ENCODE data around the gene LENG8.
A peak's percentile ranks its signal among the peaks of the same experiment; 100 is the strongest.

The LENG8 gene

GRCh38 chr19:54422136-54422535 is 26.9 kb upstream of the LENG8 start:
- no peak for DNase-seq (ENCODE audit: low read depth in 2 of 2)

GRCh38 chr19:54424201-54424600 is 24.8 kb upstream of the LENG8 start:
- no peak for DNase-seq (ENCODE audit: low read depth in 2 of 2)

- no peak for DNase-seq (ENCODE audit: low read depth in 2 of 2)
These were observed 24.2 kb upstream of the LENG8 start for GRCh38 chr19:54424660-54425381.

GRCh38 chr19:54425382-54425723 is 23.6 kb upstream of the LENG8 start:
- no peak for DNase-seq (ENCODE audit: low read depth in 2 of 2)

GRCh38 chr19:54426291-54426931 is 22.6 kb upstream of the LENG8 start:
- no peak for DNase-seq (ENCODE audit: low read depth in 2 of 2)

GRCh38 chr19:54427586-54427985 is 21.4 kb upstream of the LENG8 start:
- no peak for DNase-seq (ENCODE audit: low read depth in 2 of 2)

- DNase-seq (ENCODE audit: low read depth in 2 of 2): no peak
These were observed 20.4 kb upstream of the LENG8 start for GRCh38 chr19:54428323-54429175.

- DNase-seq (ENCODE audit: low read depth in 2 of 2): no peak
These were observed 19.9 kb upstream of the LENG8 start for GRCh38 chr19:54429176-54429495.

- no peak for DNase-seq (ENCODE audit: low read depth in 2 of 2)
These were observed 19.3 kb upstream of the LENG8 start for GRCh38 chr19:54429545-54430227.

- peak in 1 of 2 donors; percentile 16 for DNase-seq (ENCODE audit: low read depth in 2 of 2)
These were observed 18.4 kb upstream of the LENG8 start for GRCh38 chr19:54430306-54431254.

- no peak for DNase-seq (ENCODE audit: low read depth in 2 of 2)
These were observed 17.7 kb upstream of the LENG8 start for GRCh38 chr19:54431255-54431838.

GRCh38 chr19:54432144-54432738 is 16.8 kb upstream of the LENG8 start:
- DNase-seq (ENCODE audit: low read depth in 2 of 2): no peak

GRCh38 chr19:54433697-54434096 is 15.3 kb upstream of the LENG8 start:
- DNase-seq (ENCODE audit: low read depth in 2 of 2): no peak

- DNase-seq (ENCODE audit: low read depth in 2 of 2): no peak
These were observed 14.7 kb upstream of the LENG8 start for GRCh38 chr19:54434112-54434872.

GRCh38 chr19:54434873-54435214 is 14.2 kb upstream of the LENG8 start:
- DNase-seq (ENCODE audit: low read depth in 2 of 2): no peak

GRCh38 chr19:54435551-54436016 is 13.4 kb upstream of the LENG8 start:
- no peak for DNase-seq (ENCODE audit: low read depth in 2 of 2)

GRCh38 chr19:54436031-54436523 is 12.9 kb upstream of the LENG8 start:
- DNase-seq (ENCODE audit: low read depth in 2 of 2): no peak

- no peak for DNase-seq (ENCODE audit: low read depth in 2 of 2)
These were observed 12.3 kb upstream of the LENG8 start for GRCh38 chr19:54436628-54437252.
